Stromal cell of bone marrow (primary cell): ENCODE data around the gene MTMR12.
A peak's percentile ranks its signal among the peaks of the same experiment; 100 is the strongest.

Source experiments
- DNase-seq: peaks from one replicate; pipeline ENCODE4 v3.0.0-alpha.2; 2012; ENCODE audit warnings: low read depth

The MTMR12 gene

DNA sequence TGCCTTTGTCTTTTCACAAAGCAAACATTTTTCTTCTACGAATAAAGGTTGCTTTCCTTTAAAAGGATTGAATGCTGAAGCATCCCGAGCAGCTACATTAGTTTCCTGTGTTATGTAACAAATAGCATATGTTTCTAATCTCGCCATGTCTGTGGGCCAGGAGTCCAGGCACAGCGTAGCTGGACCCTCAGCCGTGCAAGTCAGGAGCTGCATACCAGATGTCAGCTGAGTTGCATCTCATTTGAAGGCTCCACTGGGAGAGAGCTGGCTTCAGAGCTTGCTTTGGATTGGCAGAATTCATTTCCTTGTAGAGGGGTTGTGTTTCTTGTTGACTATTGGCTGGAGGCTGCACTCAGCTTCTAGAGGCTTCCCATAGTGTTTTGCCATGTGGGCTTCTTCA, 122.6 kb downstream of the MTMR12 start:
- DNase-seq, result peak; percentile 45

- DNase-seq, result no peak
Measured at GRCh38 chr5:32187675-32188074, 125.1 kb downstream of the MTMR12 start.

- no peak for DNase-seq
Measured at GRCh38 chr5:32182463-32183063, 130.2 kb downstream of the MTMR12 start.
